ENCODE data around the gene GPT2.

- TF ChIP-seq CTCF (IDR thresholded peaks at IDR 0.05), result no peak
- TF ChIP-seq POLR2A (IDR thresholded peaks at IDR 0.05), result no peak
- no peak for TF ChIP-seq POLR2AphosphoS5 (IDR thresholded peaks at IDR 0.05)
Observed at GRCh38 chr16:46875243-46875642, 8.9 kb upstream of the GPT2 start.
